ENCODE data around the gene SRGN.

The SRGN gene

GRCh38 chr10:69061305-69062161 lies 26.4 kb upstream of the SRGN start:
- FAIRE-seq (peak; percentile 98), DNase-seq (ENCODE audit: low spot score) (peak; percentile 100)

GRCh38 chr10:69062901-69063300 lies 25.0 kb upstream of the SRGN start:
- no peak for DNase-seq (ENCODE audit: low spot score)
- no peak for FAIRE-seq

- no peak for FAIRE-seq
- no peak for DNase-seq (ENCODE audit: low spot score)
These were observed 23.1 kb upstream of the SRGN start for GRCh38 chr10:69064762-69065328.

- peak; percentile 88 for DNase-seq (ENCODE audit: low spot score)
- peak; percentile 65 for FAIRE-seq
These were observed 22.2 kb upstream of the SRGN start for GRCh38 chr10:69065406-69066361.

- DNase-seq (ENCODE audit: low spot score) (no peak), FAIRE-seq (no peak)
These were observed 20.7 kb upstream of the SRGN start for GRCh38 chr10:69067189-69067588.

GRCh38 chr10:69068549-69068948 lies 19.4 kb upstream of the SRGN start:
- no peak for DNase-seq (ENCODE audit: low spot score)
- FAIRE-seq = no peak

- no peak for FAIRE-seq
- DNase-seq (ENCODE audit: low spot score) = no peak
These were observed 18.5 kb upstream of the SRGN start for GRCh38 chr10:69069090-69070042.

GRCh38 chr10:69070951-69071350 lies 17.0 kb upstream of the SRGN start:
- no peak for DNase-seq (ENCODE audit: low spot score)
- no peak for FAIRE-seq

- FAIRE-seq (no peak), DNase-seq (ENCODE audit: low spot score) (no peak)
These were observed 16.3 kb upstream of the SRGN start for GRCh38 chr10:69071610-69072009.

- no peak for FAIRE-seq
- no peak for DNase-seq (ENCODE audit: low spot score)
These were observed 14.9 kb upstream of the SRGN start for GRCh38 chr10:69073026-69073425.

- no peak for DNase-seq (ENCODE audit: low spot score)
- FAIRE-seq = no peak
These were observed 14.1 kb upstream of the SRGN start for GRCh38 chr10:69073736-69074364.

- DNase-seq (ENCODE audit: low spot score) (no peak), FAIRE-seq (peak; percentile 2)
These were observed 13.4 kb upstream of the SRGN start for GRCh38 chr10:69074532-69074931.

- no peak for FAIRE-seq
- no peak for DNase-seq (ENCODE audit: low spot score)
These were observed 12.5 kb upstream of the SRGN start for GRCh38 chr10:69075431-69075830.

GRCh38 chr10:69078311-69078710 lies 9.6 kb upstream of the SRGN start:
- FAIRE-seq (no peak), DNase-seq (ENCODE audit: low spot score) (no peak)

- DNase-seq (ENCODE audit: low spot score) (no peak), FAIRE-seq (no peak)
These were observed 7.7 kb upstream of the SRGN start for GRCh38 chr10:69080226-69080625.

- no peak for FAIRE-seq
- DNase-seq (ENCODE audit: low spot score) = no peak
These were observed 1.8 kb upstream of the SRGN start for GRCh38 chr10:69086001-69086509.

- FAIRE-seq (no peak), DNase-seq (ENCODE audit: low spot score) (no peak)
These were observed 517 bp downstream of the SRGN start for GRCh38 chr10:69088471-69088769.

- DNase-seq (ENCODE audit: low spot score) (no peak), FAIRE-seq (no peak)
These were observed 1.0 kb downstream of the SRGN start for GRCh38 chr10:69088801-69089501.
